Neural cell (in vitro differentiated cells): ENCODE results near the gene IDH3B.

ENCODE experiments used
- EP300 ChIP-seq: fragments of 450-650 bp; conservative IDR thresholded peaks from 2 replicates; pipeline ENCODE4 v1.6.1; 2014; ENCODE audit warnings: antibody characterized with exemption, mild to moderate bottlenecking, moderate library complexity; ENCODE audit not compliant: poor library complexity, severe bottlenecking
- EZH2 ChIP-seq: fragments of 200-600, 300-800 bp; shearing (Covaris generic), sonication (generic); IDR thresholded peaks from 2 replicates; pipeline ENCODE4 v1.6.1; 2014; ENCODE audit warnings: antibody characterized with exemption, low read length, borderline replicate concordance, mild to moderate bottlenecking; ENCODE audit not compliant: insufficient read depth, poor library complexity, severe bottlenecking
- MXI1 ChIP-seq: fragments of 450-650 bp; conservative IDR thresholded peaks from 2 replicates; pipeline ENCODE4 v1.6.1; 2014; ENCODE audit warnings: antibody characterized with exemption, mild to moderate bottlenecking; ENCODE audit not compliant: poor library complexity, severe bottlenecking
- POLR2AphosphoS5 ChIP-seq: IDR thresholded peaks from 2 replicates; pipeline ENCODE4 v1.6.1; 2012
- RAD21 ChIP-seq: fragments of 450-650 bp; conservative IDR thresholded peaks from 2 replicates; pipeline ENCODE4 v1.6.1; 2014; ENCODE audit warnings: antibody characterized with exemption, mild to moderate bottlenecking, moderate library complexity
- SMC3 ChIP-seq: fragments of 450-650 bp; conservative IDR thresholded peaks from 2 replicates; pipeline ENCODE4 v1.6.1; 2014; ENCODE audit warnings: antibody characterized with exemption, mild to moderate bottlenecking, moderate library complexity; ENCODE audit not compliant: poor library complexity
- TAF1 ChIP-seq: IDR thresholded peaks from 2 replicates; pipeline ENCODE4 v1.6.1; 2012; ENCODE audit warnings: low read depth
- TF ChIP-seq, protein P1 (sequence below): fragments of 450-650 bp; IDR thresholded peaks from 2 replicates; pipeline ENCODE4 v1.5.1; 2014; ENCODE audit warnings: antibody characterized with exemption, mild to moderate bottlenecking, moderate library complexity; ENCODE audit not compliant: poor library complexity, severe bottlenecking
- TF ChIP-seq, protein P2 (sequence below): IDR thresholded peaks from 2 replicates; pipeline ENCODE4 v1.6.1; 2012; ENCODE audit warnings: borderline replicate concordance

DNA sequence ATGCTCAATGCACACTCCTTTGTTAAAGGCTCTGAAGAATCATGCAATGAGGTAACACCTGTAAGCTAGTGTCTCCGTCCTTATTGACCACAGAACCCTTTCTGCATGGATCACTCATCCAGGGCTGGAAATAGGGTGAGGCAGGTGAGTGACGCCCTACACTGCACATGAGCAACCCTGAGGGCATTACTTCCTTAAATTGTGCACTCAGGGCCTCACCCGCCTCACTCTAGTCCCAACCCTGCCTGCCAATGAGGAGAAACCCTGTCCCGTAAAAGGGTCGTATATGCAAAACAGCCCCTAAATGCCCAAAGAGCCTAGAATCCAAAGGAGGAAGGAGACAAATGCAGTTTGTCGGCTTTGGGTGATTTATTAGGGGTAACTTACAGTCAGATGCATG, 45.2 kb downstream of the IDH3B start:
- TF ChIP-seq SMC3: no peak
- TF ChIP-seq, protein P1, sequence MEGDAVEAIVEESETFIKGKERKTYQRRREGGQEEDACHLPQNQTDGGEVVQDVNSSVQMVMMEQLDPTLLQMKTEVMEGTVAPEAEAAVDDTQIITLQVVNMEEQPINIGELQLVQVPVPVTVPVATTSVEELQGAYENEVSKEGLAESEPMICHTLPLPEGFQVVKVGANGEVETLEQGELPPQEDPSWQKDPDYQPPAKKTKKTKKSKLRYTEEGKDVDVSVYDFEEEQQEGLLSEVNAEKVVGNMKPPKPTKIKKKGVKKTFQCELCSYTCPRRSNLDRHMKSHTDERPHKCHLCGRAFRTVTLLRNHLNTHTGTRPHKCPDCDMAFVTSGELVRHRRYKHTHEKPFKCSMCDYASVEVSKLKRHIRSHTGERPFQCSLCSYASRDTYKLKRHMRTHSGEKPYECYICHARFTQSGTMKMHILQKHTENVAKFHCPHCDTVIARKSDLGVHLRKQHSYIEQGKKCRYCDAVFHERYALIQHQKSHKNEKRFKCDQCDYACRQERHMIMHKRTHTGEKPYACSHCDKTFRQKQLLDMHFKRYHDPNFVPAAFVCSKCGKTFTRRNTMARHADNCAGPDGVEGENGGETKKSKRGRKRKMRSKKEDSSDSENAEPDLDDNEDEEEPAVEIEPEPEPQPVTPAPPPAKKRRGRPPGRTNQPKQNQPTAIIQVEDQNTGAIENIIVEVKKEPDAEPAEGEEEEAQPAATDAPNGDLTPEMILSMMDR: no peak
- TF ChIP-seq POLR2AphosphoS5: no peak
- no peak for TF ChIP-seq TAF1
- no peak for TF ChIP-seq EP300
- no peak for TF ChIP-seq EZH2
- TF ChIP-seq MXI1: no peak
- TF ChIP-seq, protein P2, sequence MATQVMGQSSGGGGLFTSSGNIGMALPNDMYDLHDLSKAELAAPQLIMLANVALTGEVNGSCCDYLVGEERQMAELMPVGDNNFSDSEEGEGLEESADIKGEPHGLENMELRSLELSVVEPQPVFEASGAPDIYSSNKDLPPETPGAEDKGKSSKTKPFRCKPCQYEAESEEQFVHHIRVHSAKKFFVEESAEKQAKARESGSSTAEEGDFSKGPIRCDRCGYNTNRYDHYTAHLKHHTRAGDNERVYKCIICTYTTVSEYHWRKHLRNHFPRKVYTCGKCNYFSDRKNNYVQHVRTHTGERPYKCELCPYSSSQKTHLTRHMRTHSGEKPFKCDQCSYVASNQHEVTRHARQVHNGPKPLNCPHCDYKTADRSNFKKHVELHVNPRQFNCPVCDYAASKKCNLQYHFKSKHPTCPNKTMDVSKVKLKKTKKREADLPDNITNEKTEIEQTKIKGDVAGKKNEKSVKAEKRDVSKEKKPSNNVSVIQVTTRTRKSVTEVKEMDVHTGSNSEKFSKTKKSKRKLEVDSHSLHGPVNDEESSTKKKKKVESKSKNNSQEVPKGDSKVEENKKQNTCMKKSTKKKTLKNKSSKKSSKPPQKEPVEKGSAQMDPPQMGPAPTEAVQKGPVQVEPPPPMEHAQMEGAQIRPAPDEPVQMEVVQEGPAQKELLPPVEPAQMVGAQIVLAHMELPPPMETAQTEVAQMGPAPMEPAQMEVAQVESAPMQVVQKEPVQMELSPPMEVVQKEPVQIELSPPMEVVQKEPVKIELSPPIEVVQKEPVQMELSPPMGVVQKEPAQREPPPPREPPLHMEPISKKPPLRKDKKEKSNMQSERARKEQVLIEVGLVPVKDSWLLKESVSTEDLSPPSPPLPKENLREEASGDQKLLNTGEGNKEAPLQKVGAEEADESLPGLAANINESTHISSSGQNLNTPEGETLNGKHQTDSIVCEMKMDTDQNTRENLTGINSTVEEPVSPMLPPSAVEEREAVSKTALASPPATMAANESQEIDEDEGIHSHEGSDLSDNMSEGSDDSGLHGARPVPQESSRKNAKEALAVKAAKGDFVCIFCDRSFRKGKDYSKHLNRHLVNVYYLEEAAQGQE: no peak
- no peak for TF ChIP-seq RAD21
